Activated B cell treated with CpG ODN at 0.5 μM for 24 hours (primary cell): Measurements from ENCODE around the gene LHX4. TPM values are rescaled to one million over a fixed set of nuclear protein-coding genes. Genes with fewer than 3 reads are reported as not detected.
A peak's percentile ranks its signal among the peaks of the same experiment; 100 is the strongest.

ENCODE experiments used
- ATAC-seq: fragments of 200-7000 bp; cut with Tn5 transposase; one replicate; pipeline ENCODE4 v1.10.0; 2021; ENCODE audit warnings: low read depth, mild to moderate bottlenecking, moderate library complexity
- CTCF ChIA-PET: fragments of 350-600 bp; sonication (Branson Sonifier 250); formaldehyde crosslinking; loops from one replicate; lab custom pipeline; 2021; ENCODE audit warnings: antibody characterized with exemption; lab: Charles Lee
- POLR2A ChIA-PET: fragments of 350-600 bp; sonication (Branson Sonifier 250); formaldehyde crosslinking; loops from one replicate; lab custom pipeline; 2021; ENCODE audit warnings: antibody characterized with exemption; lab: Charles Lee
- DNase-seq: peaks from one replicate; pipeline ENCODE4 v3.0.0; 2022
- H3K27ac Mint-ChIP-seq: one replicate; pipeline ENCODE4 v1.8.0; 2020; ENCODE audit warnings: mixed read lengths
- H3K27me3 Mint-ChIP-seq: one replicate; pipeline ENCODE4 v1.8.0; 2021; ENCODE audit warnings: mixed read lengths
- H3K36me3 Mint-ChIP-seq: one replicate; pipeline ENCODE4 v1.8.0; 2021; ENCODE audit warnings: low read depth, mixed read lengths
- H3K4me1 Mint-ChIP-seq: one replicate; pipeline ENCODE4 v1.8.0; 2021; ENCODE audit warnings: mixed read lengths
- H3K4me3 Mint-ChIP-seq: one replicate; pipeline ENCODE4 v1.8.0; 2020; ENCODE audit warnings: mild to moderate bottlenecking, mixed read lengths
- H3K9me3 Mint-ChIP-seq: one replicate; pipeline ENCODE4 v1.8.0; 2020; ENCODE audit warnings: mixed read lengths
- CTCF ChIP-seq: fragments of 200-600 bp; IDR thresholded peaks from one replicate; pipeline ENCODE4 v1.8.0; 2022; ENCODE audit warnings: antibody characterized with exemption, mild to moderate bottlenecking
- intact Hi-C: fragments of 100-400 bp; cut with micrococcal nuclease; formaldehyde crosslinking; loops from one replicate; pipeline ENCODE4 v1.15.1; 2024
- total RNA-seq: library from RNA; stranded (reverse); gene quantifications from 2 replicates; pipeline ENCODE4 v1.2.3, GENCODE V29; 2022

LHX4 gene
- total RNA-seq, 1 donor from 2014 or later, result not detected

GRCh38 chr1:180233191-180234011 lies 3.3 kb downstream of the LHX4 start:
- intact Hi-C loops, result loop anchor here (5.0 kb wide), 1 partner anchor 399 kb away; the partner anchor contains the start of gene XPR1
- CTCF ChIA-PET, result no interaction called here
- no peaks in the 10 kb centered on the region for H3K9me3 Mint-ChIP-seq
- H3K27ac Mint-ChIP-seq, result no peak overlapping the region
- no peaks in the 10 kb centered on the region for H3K36me3 Mint-ChIP-seq
- TF ChIP-seq CTCF, result no peak
- POLR2A ChIA-PET, result no interaction called here
- no peak for DNase-seq
- H3K4me1 Mint-ChIP-seq, result peaks cover 49% of the 10 kb centered on the region
- H3K4me3 Mint-ChIP-seq, result no peak overlapping the region
- no peak for ATAC-seq
- peaks cover 55% of the 10 kb centered on the region for H3K27me3 Mint-ChIP-seq

- ChIA-PET POLR2A (no interaction called here), CTCF (no interaction called here)
- DNase-seq (peak; percentile 23), ATAC-seq (no peak)
- Mint-ChIP-seq H3K27ac (no peak overlapping the region), H3K4me1 (peaks cover 42% of the 10 kb centered on the region), H3K27me3 (peaks cover 58% of the 10 kb centered on the region), H3K4me3 (peak overlapping the region; percentile 52), H3K36me3 (no peaks in the 10 kb centered on the region), H3K9me3 (no peaks in the 10 kb centered on the region)
- TF ChIP-seq CTCF, result no peak
- intact Hi-C loops, result loop anchor here (5.0 kb wide), 1 partner anchor 398 kb away; the partner anchor contains the start of gene XPR1
Observed at GRCh38 chr1:180234369-180235076, 4.5 kb downstream of the LHX4 start.

- Mint-ChIP-seq H3K36me3 (no peaks in the 10 kb centered on the region), H3K4me3 (no peak overlapping the region), H3K27ac (no peak overlapping the region), H3K4me1 (peaks cover 42% of the 10 kb centered on the region), H3K27me3 (peaks cover 61% of the 10 kb centered on the region), H3K9me3 (no peaks in the 10 kb centered on the region)
- ChIA-PET POLR2A (no interaction called here), CTCF (no interaction called here)
- no peak for DNase-seq
- intact Hi-C loops, result no loop called here
- TF ChIP-seq CTCF, result no peak
- no peak for ATAC-seq
Observed at GRCh38 chr1:180235077-180235501, 5.0 kb downstream of the LHX4 start.

GRCh38 chr1:180235502-180236239 lies 5.6 kb downstream of the LHX4 start:
- no peak for TF ChIP-seq CTCF
- Mint-ChIP-seq H3K27me3 (peaks cover 64% of the 10 kb centered on the region), H3K9me3 (no peaks in the 10 kb centered on the region), H3K4me3 (peak overlapping the region; percentile 26), H3K4me1 (peaks cover 39% of the 10 kb centered on the region), H3K36me3 (no peaks in the 10 kb centered on the region), H3K27ac (no peak overlapping the region)
- intact Hi-C loops, result no loop called here
- ChIA-PET POLR2A (no interaction called here), CTCF (no interaction called here)
- no peak for ATAC-seq
- DNase-seq, result no peak
